NOMO-1 treated with dmso at 0.1 percent for 144 hours (cell line): ENCODE results near the gene IFI30.

Source experiments
- DNase-seq: peaks from one replicate; lab custom pipeline; 2025; ENCODE audit not compliant: unreplicated experiment; lab: John Stamatoyannopoulos, UW

Gene IFI30

GRCh38 chr19:18170714-18171255 lies 2.8 kb upstream of the IFI30 start:
- no peak for DNase-seq

DNA sequence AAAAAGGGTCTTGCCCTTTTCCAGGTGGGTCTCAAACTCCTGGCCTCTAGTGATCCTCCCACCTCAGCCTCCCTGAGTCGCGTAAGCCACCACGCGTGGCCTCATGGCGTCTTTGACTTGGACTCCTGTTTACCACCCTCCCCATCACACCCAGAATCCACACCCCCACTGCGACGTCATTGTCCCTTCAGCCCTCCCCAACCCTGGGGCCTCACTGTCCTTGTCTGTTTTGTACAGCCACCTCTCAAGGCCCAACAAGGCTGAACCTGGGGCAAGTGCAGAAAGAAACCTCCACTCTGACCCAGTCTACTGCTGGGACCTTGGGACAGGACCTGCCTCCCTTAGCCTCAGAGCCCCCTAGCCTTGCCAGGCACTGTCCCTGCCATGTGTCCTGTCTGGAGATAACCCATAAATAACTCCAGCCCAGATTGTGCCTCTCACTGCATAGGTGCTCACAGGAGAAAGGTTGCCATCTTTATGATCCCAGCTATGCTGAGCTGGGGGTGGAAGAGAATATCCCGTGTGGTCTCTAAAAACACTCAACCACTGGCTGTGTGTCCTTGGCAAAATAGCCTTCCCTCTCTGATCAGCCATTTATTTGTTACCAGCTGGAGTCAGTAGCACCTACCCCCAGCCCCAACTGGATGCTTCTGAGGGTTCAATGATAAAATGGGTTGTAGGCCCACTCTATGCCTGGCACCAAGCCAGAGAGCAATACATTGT lies 1.8 kb upstream of the IFI30 start:
- no peak for DNase-seq

DNA sequence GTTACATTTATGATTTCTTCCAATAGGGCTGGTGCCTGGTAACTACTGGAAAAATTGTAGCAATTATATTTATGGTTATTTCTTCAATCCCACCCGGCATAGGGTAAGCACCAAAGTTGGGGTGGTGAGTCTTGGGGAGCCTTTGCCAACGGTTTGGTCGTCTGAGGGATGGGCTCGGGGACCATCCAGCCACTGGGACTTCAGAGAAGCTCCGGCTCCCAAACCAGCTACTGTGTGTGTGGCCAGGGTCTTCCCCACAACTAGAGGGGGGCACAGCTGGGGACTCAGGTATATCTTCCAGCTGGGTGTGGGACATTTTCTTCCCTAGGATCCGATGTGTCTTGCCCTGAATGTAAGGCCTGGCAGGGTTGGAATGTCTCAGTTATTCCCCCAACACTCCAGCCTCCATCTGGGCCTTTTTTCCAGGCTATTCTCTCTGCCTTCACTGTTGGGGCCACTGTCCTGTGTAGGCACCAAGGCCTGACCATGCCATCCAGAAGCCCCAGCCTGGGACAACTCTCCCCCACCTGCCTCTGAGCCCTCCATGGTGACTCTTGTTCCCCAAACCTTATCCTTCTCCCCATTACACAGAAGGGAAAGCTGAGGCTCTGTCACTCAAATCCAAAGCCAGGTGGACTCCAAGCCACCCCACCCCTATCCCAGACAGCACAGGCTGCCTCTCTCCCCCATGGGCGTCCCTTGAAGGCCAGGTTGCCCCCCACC lies 1.1 kb upstream of the IFI30 start:
- DNase-seq: no peak

DNA sequence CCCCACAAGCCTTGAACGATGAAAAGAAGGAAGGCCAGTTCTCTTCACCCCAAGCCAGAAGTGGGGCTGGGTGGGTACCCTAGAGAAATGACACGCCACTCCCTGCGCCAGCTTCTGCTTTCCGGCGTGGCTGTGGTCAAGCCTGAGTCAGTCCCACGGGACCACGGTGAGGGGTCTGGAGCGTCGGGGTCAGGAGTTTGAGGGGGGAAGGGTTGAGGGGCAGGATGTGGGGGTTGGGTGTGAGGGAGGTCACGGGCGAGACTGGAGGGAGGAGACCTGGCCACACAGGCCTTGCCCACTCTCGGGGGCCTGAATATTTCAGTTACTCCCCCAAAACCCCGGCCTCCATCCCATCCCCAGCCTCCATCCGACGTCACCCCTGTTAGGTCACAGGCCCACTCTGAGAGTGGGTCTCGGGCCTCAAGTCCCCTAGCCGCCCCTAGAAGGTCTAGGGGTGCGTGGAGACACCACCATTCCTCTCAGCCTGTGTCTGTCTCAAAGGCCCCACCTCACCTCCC lies 500 bp upstream of the IFI30 start:
- DNase-seq: no peak

GRCh38 chr19:18174983-18175382 lies 1.4 kb downstream of the IFI30 start:
- DNase-seq: no peak

DNA sequence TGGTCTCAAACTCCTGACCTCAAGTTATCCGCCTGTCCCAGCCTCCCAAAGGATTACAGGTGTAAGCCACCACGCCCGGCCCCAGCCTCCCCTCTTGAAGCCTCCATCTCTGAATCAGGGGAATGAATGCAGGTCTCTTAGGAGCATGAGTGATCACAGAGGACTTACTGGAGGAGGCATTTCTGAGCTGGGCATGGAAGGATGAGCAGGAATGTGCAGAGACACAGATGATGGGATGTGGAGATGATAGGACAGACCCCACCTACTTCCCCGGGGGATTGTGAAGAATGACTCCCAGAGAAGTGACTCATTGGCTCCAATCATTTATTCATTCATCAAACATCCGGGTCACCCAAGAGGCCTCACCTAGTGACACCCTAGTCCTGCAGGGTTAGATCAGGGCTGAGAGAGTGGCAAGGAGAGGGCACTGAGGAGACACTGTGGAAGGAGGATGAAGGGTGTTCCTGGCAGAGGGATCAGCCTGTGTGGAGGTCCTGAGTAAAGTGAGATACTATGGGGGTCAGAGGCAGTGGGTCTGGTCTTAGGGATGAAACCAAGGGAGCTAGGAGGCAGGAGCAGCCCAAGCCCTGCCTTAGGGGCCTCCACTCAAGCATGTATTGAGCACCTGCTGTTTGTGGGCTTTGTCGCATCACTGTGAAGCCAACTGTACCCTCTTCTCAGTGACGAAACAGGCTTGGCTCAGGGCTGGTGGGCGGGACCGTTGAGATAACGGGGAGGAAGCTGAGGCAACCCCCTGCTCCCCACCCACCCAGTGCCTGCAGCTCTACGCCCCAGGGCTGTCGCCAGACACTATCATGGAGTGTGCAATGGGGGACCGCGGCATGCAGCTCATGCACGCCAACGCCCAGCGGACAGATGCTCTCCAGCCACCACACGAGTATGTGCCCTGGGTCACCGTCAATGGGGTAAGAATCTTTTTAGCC lies 3.0 kb downstream of the IFI30 start:
- DNase-seq: no peak

DNA sequence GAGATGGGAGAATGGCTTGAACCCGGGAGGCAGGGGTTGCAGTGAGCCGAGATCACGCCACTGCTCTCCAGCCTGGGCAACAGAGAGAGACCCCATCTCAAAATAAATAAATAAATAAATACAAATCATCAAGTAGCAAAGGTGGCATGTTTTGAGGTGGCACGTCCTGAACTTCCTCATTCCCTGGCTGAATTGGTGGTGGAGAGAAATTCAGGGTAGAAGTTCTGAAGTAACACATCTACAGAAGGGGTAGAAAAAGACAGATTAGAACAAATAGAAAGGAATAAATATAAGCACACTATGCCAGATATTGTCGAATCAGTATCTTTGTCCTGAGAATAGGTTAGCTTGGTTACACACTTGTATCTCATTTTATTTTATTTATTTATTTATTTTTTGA lies 6.3 kb downstream of the IFI30 start:
- DNase-seq: no peak

- DNase-seq: no peak
Measured at GRCh38 chr19:18183529-18183928, 9.9 kb downstream of the IFI30 start.

DNA sequence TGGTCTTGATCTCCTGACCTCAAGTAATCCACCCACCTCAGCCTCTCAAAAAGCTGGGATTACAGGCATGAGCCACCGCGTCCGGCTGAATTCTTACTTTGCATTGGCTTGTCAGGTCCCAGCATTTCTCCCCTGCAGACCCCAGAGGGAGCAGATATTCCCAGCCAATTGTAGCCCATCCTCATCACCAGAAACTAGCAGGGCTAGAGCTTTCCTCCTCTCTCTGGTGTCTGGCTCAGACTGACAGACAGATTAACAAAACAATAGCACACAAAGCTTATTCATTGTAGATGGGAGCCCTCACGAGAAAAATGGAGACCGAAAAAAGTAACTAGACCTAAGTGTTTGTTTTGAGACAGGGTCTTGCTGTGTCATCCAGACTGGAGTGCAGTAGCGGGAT lies 11.9 kb downstream of the IFI30 start:
- no peak for DNase-seq

- DNase-seq: no peak
Measured at GRCh38 chr19:18190278-18190677, 16.7 kb downstream of the IFI30 start.

GRCh38 chr19:18191640-18192062 lies 18.0 kb downstream of the IFI30 start:
- DNase-seq: no peak

GRCh38 chr19:18192673-18193387 lies 19.2 kb downstream of the IFI30 start, which contains the start of gene MPV17L2:
Gene MPV17L2, plus strand, starts transcription at chr19:18193218. Its CDS starts 64 bp downstream, at chr19:18193282.
- peak; percentile 99 for DNase-seq

DNA sequence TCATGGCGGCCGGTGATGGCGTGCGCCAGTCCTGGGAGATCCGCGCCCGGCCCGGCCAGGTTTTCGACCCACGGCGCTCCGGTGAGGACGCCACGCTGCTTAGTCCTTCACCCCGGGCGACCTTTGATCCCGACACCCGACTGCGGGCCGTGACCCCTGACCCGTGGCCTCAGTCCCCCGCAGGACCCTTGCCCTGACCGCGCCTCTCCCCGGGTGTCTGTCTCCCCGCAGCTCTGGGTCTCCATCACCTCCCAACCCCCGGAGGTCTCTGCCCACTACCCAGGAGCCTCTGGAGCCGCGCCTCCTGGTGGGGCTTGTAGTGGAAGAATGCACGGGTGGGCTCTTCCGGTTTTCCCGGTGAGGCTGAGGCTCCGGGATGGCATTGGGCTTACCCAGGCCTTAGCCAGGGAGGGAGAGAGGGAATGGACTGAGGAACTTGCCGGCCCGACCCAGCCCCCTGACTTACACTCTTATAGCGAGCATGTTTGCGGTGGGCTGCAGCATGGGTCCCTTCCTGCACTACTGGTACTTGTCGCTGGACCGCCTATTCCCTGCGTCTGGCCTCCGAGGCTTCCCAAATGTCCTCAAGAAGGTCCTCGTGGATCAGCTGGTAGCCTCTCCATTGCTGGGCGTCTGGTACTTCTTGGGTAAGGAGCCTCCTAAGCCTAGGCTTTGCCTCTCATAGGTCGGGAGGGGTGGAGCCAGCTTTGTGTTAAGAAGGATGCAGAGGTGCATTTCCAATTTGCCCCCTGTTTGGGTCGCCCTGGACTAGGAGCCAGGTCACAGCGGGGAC lies 20.0 kb downstream of the IFI30 start:
- no peak for DNase-seq

GRCh38 chr19:18194181-18194530 lies 20.5 kb downstream of the IFI30 start:
- DNase-seq: no peak

- peak; percentile 59 for DNase-seq
Measured at GRCh38 chr19:18194554-18195238, 21.1 kb downstream of the IFI30 start.

GRCh38 chr19:18196511-18196845 lies 22.9 kb downstream of the IFI30 start:
- DNase-seq: no peak

- DNase-seq: no peak
Measured at GRCh38 chr19:18197306-18197705, 23.7 kb downstream of the IFI30 start.

DNA sequence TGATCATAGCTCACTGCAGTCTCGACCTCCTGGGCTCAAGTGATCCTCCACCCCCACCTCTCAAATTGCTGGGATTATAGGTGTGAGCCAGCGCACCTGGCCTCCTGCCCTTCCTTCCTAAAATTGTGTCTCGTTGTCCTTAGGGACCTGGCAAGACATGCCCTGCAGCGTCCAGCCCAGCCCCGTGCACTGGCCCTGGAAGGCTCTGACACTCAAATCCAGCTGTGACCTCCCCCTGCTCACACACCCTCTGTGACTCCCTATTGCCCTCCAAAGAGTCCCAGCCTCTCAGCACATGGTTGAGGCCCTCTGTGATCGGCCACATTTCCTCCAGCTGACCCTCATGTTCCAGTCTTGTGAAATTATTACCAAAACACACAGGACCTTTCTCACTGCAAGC lies 24.3 kb downstream of the IFI30 start:
- DNase-seq: no peak

- DNase-seq: no peak
Measured at GRCh38 chr19:18198374-18198773, 24.8 kb downstream of the IFI30 start.
